WTC11 (cell line): Measurements from ENCODE around the gene SOX5.

Experiments
- NR3C1 ChIP-seq: sonication (generic); formaldehyde crosslinking; conservative IDR thresholded peaks from 2 replicates; pipeline ENCODE4 v1.8.1; 2023; ENCODE audit warnings: low read depth, mild to moderate bottlenecking, missing genetic modification reagents
- TCF7 ChIP-seq: sonication (generic); formaldehyde crosslinking; IDR thresholded peaks from 2 replicates; pipeline ENCODE4 v1.8.0; 2022; ENCODE audit warnings: mild to moderate bottlenecking, low read depth, missing genetic modification reagents, moderate library complexity
- ZNF671 ChIP-seq: fragments of 250-450 bp; sonication (Bioruptor Pico); IDR thresholded peaks from 2 replicates; pipeline ENCODE4 v1.8.0; 2021; ENCODE audit warnings: mild to moderate bottlenecking
- TF ChIP-seq, protein P1 (sequence below): sonication (generic); formaldehyde crosslinking; IDR thresholded peaks from 2 replicates; pipeline ENCODE4 v1.8.0; 2022; ENCODE audit warnings: mild to moderate bottlenecking, missing genetic modification reagents
- TF ChIP-seq, protein P2 (sequence below): sonication (generic); formaldehyde crosslinking; IDR thresholded peaks from 2 replicates; pipeline ENCODE4 v1.8.1; 2023; ENCODE audit warnings: mild to moderate bottlenecking, missing genetic modification reagents, moderate library complexity
- TF ChIP-seq, protein P3 (sequence below): sonication (generic); formaldehyde crosslinking; IDR thresholded peaks from 2 replicates; pipeline ENCODE4 v1.8.0; 2022; ENCODE audit warnings: mild to moderate bottlenecking, missing genetic modification reagents
- TF ChIP-seq, protein P4 (sequence below): fragments of 200-600 bp; IDR thresholded peaks from 2 replicates; pipeline ENCODE4 v1.8.0; 2022; ENCODE audit warnings: antibody characterized with exemption
- TF ChIP-seq, protein P5 (sequence below): sonication (generic); formaldehyde crosslinking; IDR thresholded peaks from 2 replicates; pipeline ENCODE4 v1.8.0; 2023; ENCODE audit warnings: missing genetic modification reagents
- TF ChIP-seq, protein P6 (sequence below): sonication (generic); formaldehyde crosslinking; conservative IDR thresholded peaks from 2 replicates; pipeline ENCODE4 v1.8.1; 2023; ENCODE audit warnings: mild to moderate bottlenecking, low read depth, missing genetic modification reagents, moderate library complexity
- TF ChIP-seq, protein P7 (sequence below): sonication (generic); formaldehyde crosslinking; IDR thresholded peaks from 2 replicates; pipeline ENCODE4 v1.8.0; 2022; ENCODE audit warnings: missing genetic modification reagents

DNA sequence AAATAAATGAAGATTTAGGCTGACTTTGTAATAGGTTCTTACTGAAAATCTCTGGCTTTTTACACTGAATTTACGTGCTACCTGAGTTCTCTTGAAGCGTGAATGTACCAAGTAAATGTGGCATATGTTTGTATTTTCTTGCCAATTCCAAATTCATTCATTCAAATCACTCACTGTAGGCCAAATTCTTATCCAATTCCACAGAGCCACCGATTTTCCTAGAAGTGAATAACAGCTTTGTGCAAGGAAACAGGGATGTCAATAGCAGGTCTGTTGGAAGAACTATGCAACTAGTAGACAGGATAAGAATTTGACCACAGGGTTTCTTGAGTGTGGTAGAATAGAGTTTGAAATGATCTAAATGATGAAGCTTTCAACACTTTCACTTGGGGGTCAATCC lies 86.8 kb downstream of the SOX5 start:
- TF ChIP-seq TCF7 (CRISPR knock-in tag) (no peak), NR3C1 (no peak), ZNF671 (CRISPR knock-in tag) (no peak)
- TF ChIP-seq, protein P1, sequence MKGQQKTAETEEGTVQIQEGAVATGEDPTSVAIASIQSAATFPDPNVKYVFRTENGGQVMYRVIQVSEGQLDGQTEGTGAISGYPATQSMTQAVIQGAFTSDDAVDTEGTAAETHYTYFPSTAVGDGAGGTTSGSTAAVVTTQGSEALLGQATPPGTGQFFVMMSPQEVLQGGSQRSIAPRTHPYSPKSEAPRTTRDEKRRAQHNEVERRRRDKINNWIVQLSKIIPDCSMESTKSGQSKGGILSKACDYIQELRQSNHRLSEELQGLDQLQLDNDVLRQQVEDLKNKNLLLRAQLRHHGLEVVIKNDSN (CRISPR knock-in tag), result no peak
- TF ChIP-seq, protein P2, sequence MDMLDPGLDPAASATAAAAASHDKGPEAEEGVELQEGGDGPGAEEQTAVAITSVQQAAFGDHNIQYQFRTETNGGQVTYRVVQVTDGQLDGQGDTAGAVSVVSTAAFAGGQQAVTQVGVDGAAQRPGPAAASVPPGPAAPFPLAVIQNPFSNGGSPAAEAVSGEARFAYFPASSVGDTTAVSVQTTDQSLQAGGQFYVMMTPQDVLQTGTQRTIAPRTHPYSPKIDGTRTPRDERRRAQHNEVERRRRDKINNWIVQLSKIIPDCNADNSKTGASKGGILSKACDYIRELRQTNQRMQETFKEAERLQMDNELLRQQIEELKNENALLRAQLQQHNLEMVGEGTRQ, result no peak
- TF ChIP-seq, protein P3, sequence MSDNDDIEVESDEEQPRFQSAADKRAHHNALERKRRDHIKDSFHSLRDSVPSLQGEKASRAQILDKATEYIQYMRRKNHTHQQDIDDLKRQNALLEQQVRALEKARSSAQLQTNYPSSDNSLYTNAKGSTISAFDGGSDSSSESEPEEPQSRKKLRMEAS (CRISPR knock-in tag), result no peak
- TF ChIP-seq, protein P4, sequence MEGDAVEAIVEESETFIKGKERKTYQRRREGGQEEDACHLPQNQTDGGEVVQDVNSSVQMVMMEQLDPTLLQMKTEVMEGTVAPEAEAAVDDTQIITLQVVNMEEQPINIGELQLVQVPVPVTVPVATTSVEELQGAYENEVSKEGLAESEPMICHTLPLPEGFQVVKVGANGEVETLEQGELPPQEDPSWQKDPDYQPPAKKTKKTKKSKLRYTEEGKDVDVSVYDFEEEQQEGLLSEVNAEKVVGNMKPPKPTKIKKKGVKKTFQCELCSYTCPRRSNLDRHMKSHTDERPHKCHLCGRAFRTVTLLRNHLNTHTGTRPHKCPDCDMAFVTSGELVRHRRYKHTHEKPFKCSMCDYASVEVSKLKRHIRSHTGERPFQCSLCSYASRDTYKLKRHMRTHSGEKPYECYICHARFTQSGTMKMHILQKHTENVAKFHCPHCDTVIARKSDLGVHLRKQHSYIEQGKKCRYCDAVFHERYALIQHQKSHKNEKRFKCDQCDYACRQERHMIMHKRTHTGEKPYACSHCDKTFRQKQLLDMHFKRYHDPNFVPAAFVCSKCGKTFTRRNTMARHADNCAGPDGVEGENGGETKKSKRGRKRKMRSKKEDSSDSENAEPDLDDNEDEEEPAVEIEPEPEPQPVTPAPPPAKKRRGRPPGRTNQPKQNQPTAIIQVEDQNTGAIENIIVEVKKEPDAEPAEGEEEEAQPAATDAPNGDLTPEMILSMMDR, result no peak
- TF ChIP-seq, protein P5, sequence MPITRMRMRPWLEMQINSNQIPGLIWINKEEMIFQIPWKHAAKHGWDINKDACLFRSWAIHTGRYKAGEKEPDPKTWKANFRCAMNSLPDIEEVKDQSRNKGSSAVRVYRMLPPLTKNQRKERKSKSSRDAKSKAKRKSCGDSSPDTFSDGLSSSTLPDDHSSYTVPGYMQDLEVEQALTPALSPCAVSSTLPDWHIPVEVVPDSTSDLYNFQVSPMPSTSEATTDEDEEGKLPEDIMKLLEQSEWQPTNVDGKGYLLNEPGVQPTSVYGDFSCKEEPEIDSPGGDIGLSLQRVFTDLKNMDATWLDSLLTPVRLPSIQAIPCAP (CRISPR knock-in tag), result no peak
- TF ChIP-seq, protein P6, sequence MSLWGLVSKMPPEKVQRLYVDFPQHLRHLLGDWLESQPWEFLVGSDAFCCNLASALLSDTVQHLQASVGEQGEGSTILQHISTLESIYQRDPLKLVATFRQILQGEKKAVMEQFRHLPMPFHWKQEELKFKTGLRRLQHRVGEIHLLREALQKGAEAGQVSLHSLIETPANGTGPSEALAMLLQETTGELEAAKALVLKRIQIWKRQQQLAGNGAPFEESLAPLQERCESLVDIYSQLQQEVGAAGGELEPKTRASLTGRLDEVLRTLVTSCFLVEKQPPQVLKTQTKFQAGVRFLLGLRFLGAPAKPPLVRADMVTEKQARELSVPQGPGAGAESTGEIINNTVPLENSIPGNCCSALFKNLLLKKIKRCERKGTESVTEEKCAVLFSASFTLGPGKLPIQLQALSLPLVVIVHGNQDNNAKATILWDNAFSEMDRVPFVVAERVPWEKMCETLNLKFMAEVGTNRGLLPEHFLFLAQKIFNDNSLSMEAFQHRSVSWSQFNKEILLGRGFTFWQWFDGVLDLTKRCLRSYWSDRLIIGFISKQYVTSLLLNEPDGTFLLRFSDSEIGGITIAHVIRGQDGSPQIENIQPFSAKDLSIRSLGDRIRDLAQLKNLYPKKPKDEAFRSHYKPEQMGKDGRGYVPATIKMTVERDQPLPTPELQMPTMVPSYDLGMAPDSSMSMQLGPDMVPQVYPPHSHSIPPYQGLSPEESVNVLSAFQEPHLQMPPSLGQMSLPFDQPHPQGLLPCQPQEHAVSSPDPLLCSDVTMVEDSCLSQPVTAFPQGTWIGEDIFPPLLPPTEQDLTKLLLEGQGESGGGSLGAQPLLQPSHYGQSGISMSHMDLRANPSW (CRISPR knock-in tag), result no peak
- TF ChIP-seq, protein P7, sequence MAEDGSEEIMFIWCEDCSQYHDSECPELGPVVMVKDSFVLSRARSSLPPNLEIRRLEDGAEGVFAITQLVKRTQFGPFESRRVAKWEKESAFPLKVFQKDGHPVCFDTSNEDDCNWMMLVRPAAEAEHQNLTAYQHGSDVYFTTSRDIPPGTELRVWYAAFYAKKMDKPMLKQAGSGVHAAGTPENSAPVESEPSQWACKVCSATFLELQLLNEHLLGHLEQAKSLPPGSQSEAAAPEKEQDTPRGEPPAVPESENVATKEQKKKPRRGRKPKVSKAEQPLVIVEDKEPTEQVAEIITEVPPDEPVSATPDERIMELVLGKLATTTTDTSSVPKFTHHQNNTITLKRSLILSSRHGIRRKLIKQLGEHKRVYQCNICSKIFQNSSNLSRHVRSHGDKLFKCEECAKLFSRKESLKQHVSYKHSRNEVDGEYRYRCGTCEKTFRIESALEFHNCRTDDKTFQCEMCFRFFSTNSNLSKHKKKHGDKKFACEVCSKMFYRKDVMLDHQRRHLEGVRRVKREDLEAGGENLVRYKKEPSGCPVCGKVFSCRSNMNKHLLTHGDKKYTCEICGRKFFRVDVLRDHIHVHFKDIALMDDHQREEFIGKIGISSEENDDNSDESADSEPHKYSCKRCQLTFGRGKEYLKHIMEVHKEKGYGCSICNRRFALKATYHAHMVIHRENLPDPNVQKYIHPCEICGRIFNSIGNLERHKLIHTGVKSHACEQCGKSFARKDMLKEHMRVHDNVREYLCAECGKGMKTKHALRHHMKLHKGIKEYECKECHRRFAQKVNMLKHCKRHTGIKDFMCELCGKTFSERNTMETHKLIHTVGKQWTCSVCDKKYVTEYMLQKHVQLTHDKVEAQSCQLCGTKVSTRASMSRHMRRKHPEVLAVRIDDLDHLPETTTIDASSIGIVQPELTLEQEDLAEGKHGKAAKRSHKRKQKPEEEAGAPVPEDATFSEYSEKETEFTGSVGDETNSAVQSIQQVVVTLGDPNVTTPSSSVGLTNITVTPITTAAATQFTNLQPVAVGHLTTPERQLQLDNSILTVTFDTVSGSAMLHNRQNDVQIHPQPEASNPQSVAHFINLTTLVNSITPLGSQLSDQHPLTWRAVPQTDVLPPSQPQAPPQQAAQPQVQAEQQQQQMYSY (CRISPR knock-in tag), result no peak
